ENCODE measurements around the gene ZNF423.

DNA sequence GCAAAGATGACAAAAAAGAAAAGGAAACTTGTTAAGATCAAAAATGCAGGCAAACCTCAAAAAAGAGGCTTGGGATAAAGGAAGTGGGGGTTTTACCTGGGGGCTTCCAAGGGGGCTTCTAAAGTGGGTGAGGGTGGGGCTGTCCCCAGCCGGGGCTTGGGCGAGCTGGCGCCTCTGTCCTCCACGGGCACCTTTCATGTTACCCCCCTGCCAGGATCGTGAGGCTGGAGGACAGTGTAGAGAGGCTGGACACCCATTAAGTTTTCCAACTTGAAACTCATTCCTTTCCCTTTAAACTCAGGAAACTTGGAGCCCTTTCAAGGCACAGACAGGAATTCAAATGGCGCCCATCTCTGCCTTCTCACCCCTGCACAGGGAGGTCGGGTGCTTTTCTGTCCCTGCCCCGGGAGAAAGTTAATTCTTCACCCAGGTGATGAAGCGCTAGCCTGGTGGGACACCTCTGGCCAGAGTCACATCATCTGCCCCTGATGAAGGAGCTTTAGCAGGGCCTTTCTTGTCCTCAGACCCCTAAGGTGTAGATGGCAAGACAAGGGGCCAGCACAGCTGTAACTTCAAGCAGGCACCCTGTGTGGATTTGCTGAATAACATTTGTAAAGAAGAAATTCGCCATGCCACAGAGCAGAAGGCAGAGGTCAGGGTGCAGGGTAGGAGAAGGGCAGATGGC lies 395.0 kb downstream of the ZNF423 start:
- TF ChIP-seq, protein P1, sequence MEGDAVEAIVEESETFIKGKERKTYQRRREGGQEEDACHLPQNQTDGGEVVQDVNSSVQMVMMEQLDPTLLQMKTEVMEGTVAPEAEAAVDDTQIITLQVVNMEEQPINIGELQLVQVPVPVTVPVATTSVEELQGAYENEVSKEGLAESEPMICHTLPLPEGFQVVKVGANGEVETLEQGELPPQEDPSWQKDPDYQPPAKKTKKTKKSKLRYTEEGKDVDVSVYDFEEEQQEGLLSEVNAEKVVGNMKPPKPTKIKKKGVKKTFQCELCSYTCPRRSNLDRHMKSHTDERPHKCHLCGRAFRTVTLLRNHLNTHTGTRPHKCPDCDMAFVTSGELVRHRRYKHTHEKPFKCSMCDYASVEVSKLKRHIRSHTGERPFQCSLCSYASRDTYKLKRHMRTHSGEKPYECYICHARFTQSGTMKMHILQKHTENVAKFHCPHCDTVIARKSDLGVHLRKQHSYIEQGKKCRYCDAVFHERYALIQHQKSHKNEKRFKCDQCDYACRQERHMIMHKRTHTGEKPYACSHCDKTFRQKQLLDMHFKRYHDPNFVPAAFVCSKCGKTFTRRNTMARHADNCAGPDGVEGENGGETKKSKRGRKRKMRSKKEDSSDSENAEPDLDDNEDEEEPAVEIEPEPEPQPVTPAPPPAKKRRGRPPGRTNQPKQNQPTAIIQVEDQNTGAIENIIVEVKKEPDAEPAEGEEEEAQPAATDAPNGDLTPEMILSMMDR (IDR thresholded peaks at IDR 0.05): no peak
- TF ChIP-seq POLR2A (IDR thresholded peaks at IDR 0.05): no peak
